HEK293 (cell line): Measurements from ENCODE around the gene KRTAP12-3.

Source experiments
- CTCF ChIA-PET: fragments of 350-600 bp; formaldehyde crosslinking; extraction: SDS; loops from one replicate; lab custom pipeline; 2021; ENCODE audit warnings: antibody characterized with exemption; lab: Yijun Ruan, JAX
- POLR2A ChIA-PET: fragments of 300-600 bp; formaldehyde crosslinking; extraction: SDS; loops from one replicate; lab custom pipeline; 2020; ENCODE audit warnings: antibody characterized with exemption, inconsistent platforms; lab: Yijun Ruan, JAX
- H3K27ac ChIP-seq: fragments of 200-500 bp; sonication (Bioruptor generic); 2 replicates; pipeline ENCODE4 v1.5.1; 2014; ENCODE audit warnings: low read depth, low read length, control low read depth, inconsistent platforms; ENCODE audit errors: extremely low read depth
- H3K36me3 ChIP-seq, 2 experiments: fragments of 200-500 bp in 1 of 2; sonication (Bioruptor generic) in 1 of 2; 1 replicate in 1 of 2; 2 replicates in 1 of 2; pipeline ENCODE4 v1.5.1; 2014 to 2017; ENCODE audit warnings: inconsistent platforms in 2 of 2, low read length in 2 of 2; ENCODE audit not compliant: control insufficient read depth in 2 of 2, insufficient read depth in 1 of 2
- H3K4me1 ChIP-seq: fragments of 200-500 bp; sonication (Bioruptor generic); 2 replicates; pipeline ENCODE4 v1.5.1; 2014; ENCODE audit warnings: mild to moderate bottlenecking, low read length, inconsistent platforms; ENCODE audit not compliant: control insufficient read depth, insufficient read depth
- H3K4me3 ChIP-seq: 2 replicates; pipeline ENCODE4 v1.5.1; 2011; ENCODE audit warnings: low read depth, mild to moderate bottlenecking, control low read depth, low read length, moderate library complexity
- H3K9me3 ChIP-seq: fragments of 200-500 bp; sonication (Bioruptor generic); 2 replicates; pipeline ENCODE4 v1.5.1; 2014; ENCODE audit warnings: low read depth, low read length, inconsistent platforms; ENCODE audit not compliant: control insufficient read depth, insufficient read depth
- KLF7 ChIP-seq: fragments of 450-650 bp; formaldehyde crosslinking; IDR thresholded peaks from 2 replicates; pipeline ENCODE4 v1.5.1; 2016; ENCODE audit warnings: missing biosample characterization, missing genetic modification characterization, borderline replicate concordance
- OSR2 ChIP-seq: fragments of 450-650 bp; formaldehyde crosslinking; IDR thresholded peaks from 2 replicates; pipeline ENCODE4 v1.5.1; 2016; ENCODE audit warnings: missing biosample characterization, missing genetic modification characterization
- PRDM2 ChIP-seq: fragments of 450-650 bp; formaldehyde crosslinking; IDR thresholded peaks from 2 replicates; pipeline ENCODE4 v1.5.1; 2016; ENCODE audit warnings: missing biosample characterization, missing genetic modification characterization, borderline replicate concordance
- ZBTB10 ChIP-seq: fragments of 450-650 bp; formaldehyde crosslinking; IDR thresholded peaks from 2 replicates; pipeline ENCODE4 v1.5.1; 2016; ENCODE audit warnings: missing biosample characterization, missing genetic modification characterization
- ZBTB26 ChIP-seq: fragments of 450-650 bp; formaldehyde crosslinking; optimal IDR thresholded peaks from 2 replicates; pipeline ENCODE3; 2016; ENCODE audit warnings: missing biosample characterization, mild to moderate bottlenecking, missing genetic modification characterization
- ZFP37 ChIP-seq: fragments of 450-650 bp; formaldehyde crosslinking; IDR thresholded peaks from 2 replicates; pipeline ENCODE4 v1.5.1; 2016; ENCODE audit warnings: missing biosample characterization, missing genetic modification characterization
- ZNF10 ChIP-seq: fragments of 450-650 bp; formaldehyde crosslinking; IDR thresholded peaks from 2 replicates; pipeline ENCODE4 v1.5.1; 2017; ENCODE audit warnings: missing biosample characterization, missing genetic modification characterization
- ZNF112 ChIP-seq: fragments of 450-650 bp; formaldehyde crosslinking; IDR thresholded peaks from 2 replicates; pipeline ENCODE4 v1.5.0; 2017; ENCODE audit warnings: missing biosample characterization, missing genetic modification characterization
- ZNF148 ChIP-seq: fragments of 450-650 bp; formaldehyde crosslinking; IDR thresholded peaks from 2 replicates; pipeline ENCODE4 v1.5.0; 2017; ENCODE audit warnings: missing biosample characterization, missing genetic modification characterization, borderline replicate concordance
- ZNF473 ChIP-seq: fragments of 450-650 bp; formaldehyde crosslinking; IDR thresholded peaks from 2 replicates; pipeline ENCODE4 v1.5.1; 2017; ENCODE audit warnings: missing biosample characterization, missing genetic modification characterization
- ZNF530 ChIP-seq: fragments of 450-650 bp; formaldehyde crosslinking; IDR thresholded peaks from 2 replicates; pipeline ENCODE4 v1.5.1; 2016; ENCODE audit warnings: low read depth, missing biosample characterization, missing genetic modification characterization
- ZNF610 ChIP-seq: fragments of 450-650 bp; formaldehyde crosslinking; IDR thresholded peaks from 2 replicates; pipeline ENCODE4 v1.5.1; 2016; ENCODE audit warnings: missing biosample characterization, missing genetic modification characterization, borderline replicate concordance
- ZNF639 ChIP-seq: fragments of 450-650 bp; formaldehyde crosslinking; IDR thresholded peaks from 2 replicates; pipeline ENCODE4 v1.5.1; 2016; ENCODE audit warnings: missing biosample characterization, missing genetic modification characterization
- ZNF692 ChIP-seq: fragments of 450-650 bp; formaldehyde crosslinking; IDR thresholded peaks from 2 replicates; pipeline ENCODE4 v1.5.1; 2016; ENCODE audit warnings: missing biosample characterization, missing genetic modification characterization

KRTAP12-3 gene

GRCh38 chr21:44612669-44613229, 45.0 kb upstream of the KRTAP12-3 start:
- Histone ChIP-seq H3K4me1 (no peaks in the 10 kb centered on the region), H3K4me3 (no peak overlapping the region), H3K9me3 (no peaks in the 10 kb centered on the region), H3K27ac (no peak overlapping the region), H3K36me3 (no peaks in the 10 kb centered on the region)
- TF ChIP-seq ZNF473 (no peak), ZBTB26 (no peak), KLF7 (tag by site-specific recombination) (no peak)
- POLR2A ChIA-PET = no interaction called here
- CTCF ChIA-PET = no interaction called here

GRCh38 chr21:44613386-44614155, 44.2 kb upstream of the KRTAP12-3 start:
- POLR2A ChIA-PET = no interaction called here
- Histone ChIP-seq H3K4me3 (no peak overlapping the region), H3K4me1 (no peaks in the 10 kb centered on the region), H3K36me3 (no peaks in the 10 kb centered on the region), H3K9me3 (no peaks in the 10 kb centered on the region), H3K27ac (no peak overlapping the region)
- CTCF ChIA-PET = no interaction called here
- TF ChIP-seq OSR2 (no peak), ZNF610 (tag by site-specific recombination) (no peak), ZNF112 (tag by site-specific recombination) (no peak), ZNF148 (tag by site-specific recombination) (no peak), ZFP37 (tag by site-specific recombination) (no peak), ZBTB10 (tag by site-specific recombination) (no peak), ZNF692 (no peak)
- TF ChIP-seq, all 188 proteins: peak for 0

GRCh38 chr21:44614161-44614631, 43.5 kb upstream of the KRTAP12-3 start:
- Histone ChIP-seq H3K36me3 (no peaks in the 10 kb centered on the region), H3K9me3 (no peaks in the 10 kb centered on the region), H3K4me1 (no peaks in the 10 kb centered on the region), H3K27ac (no peak overlapping the region), H3K4me3 (no peak overlapping the region)
- ChIA-PET CTCF (no interaction called here), POLR2A (no interaction called here)
- TF ChIP-seq PRDM2 (tag by site-specific recombination) (no peak), ZNF639 (no peak), ZNF10 (tag by site-specific recombination) (no peak), ZNF530 (tag by site-specific recombination) (no peak)
